ENCODE results near the gene NBAS. TPM values are rescaled to one million over a fixed set of nuclear protein-coding genes. Genes with fewer than 3 reads are reported as not detected.

Gene NBAS
- total and polyA plus RNA-seq, 2 of the 13 experiments (the other 11 are each of a cell fraction or from before 2014, with no cell fraction given): 33.6 to 58.7 TPM

DNA sequence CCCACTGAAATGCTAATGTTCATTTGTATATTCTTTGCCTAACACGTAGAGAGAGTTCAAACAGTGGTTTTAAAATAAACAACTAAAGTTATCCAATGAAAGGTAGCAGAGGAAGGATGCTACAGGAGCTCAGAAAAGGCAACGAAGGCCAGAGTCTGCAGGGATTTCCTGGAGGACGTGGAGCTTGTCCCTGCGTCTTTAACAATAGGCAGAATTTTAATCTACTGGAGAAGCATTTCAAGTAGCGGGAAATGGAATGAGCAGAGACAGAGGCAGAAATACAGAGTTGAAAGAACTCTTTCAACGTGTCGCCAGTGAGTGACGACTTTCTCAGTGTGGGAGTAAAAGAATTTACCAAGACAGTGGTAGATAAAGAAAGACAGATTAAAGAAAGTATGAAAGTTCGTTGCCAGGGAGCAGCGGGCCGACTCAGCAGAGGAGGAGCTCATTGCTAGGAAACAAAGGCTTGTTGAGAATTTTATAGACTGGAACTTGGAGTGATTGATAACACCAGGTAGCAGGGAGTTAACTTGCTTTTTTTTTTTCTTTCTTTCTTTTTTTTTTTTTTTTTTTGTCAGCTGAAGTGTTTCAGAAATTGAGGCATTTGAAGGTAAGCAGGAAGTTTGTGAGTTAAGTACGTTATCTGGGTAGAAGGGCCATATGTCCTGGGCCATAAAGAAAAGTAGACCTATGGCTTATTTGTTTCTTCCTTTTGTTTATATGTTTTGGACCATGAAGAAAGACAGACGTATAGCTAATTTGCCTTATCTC, 625 bp upstream of the NBAS start (continued):
- TF ChIP-seq, protein P1, sequence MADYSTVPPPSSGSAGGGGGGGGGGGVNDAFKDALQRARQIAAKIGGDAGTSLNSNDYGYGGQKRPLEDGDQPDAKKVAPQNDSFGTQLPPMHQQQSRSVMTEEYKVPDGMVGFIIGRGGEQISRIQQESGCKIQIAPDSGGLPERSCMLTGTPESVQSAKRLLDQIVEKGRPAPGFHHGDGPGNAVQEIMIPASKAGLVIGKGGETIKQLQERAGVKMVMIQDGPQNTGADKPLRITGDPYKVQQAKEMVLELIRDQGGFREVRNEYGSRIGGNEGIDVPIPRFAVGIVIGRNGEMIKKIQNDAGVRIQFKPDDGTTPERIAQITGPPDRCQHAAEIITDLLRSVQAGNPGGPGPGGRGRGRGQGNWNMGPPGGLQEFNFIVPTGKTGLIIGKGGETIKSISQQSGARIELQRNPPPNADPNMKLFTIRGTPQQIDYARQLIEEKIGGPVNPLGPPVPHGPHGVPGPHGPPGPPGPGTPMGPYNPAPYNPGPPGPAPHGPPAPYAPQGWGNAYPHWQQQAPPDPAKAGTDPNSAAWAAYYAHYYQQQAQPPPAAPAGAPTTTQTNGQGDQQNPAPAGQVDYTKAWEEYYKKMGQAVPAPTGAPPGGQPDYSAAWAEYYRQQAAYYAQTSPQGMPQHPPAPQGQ (CRISPR knock-in tag; IDR thresholded peaks at IDR 0.05; ENCODE audit: borderline replicate concordance): no peak
- TF ChIP-seq CC2D1A (CRISPR knock-in tag; IDR thresholded peaks at IDR 0.05): no peak
- TF ChIP-seq, protein P2, sequence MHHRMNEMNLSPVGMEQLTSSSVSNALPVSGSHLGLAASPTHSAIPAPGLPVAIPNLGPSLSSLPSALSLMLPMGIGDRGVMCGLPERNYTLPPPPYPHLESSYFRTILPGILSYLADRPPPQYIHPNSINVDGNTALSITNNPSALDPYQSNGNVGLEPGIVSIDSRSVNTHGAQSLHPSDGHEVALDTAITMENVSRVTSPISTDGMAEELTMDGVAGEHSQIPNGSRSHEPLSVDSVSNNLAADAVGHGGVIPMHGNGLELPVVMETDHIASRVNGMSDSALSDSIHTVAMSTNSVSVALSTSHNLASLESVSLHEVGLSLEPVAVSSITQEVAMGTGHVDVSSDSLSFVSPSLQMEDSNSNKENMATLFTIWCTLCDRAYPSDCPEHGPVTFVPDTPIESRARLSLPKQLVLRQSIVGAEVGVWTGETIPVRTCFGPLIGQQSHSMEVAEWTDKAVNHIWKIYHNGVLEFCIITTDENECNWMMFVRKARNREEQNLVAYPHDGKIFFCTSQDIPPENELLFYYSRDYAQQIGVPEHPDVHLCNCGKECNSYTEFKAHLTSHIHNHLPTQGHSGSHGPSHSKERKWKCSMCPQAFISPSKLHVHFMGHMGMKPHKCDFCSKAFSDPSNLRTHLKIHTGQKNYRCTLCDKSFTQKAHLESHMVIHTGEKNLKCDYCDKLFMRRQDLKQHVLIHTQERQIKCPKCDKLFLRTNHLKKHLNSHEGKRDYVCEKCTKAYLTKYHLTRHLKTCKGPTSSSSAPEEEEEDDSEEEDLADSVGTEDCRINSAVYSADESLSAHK (CRISPR knock-in tag; IDR thresholded peaks at IDR 0.05; ENCODE audit: borderline replicate concordance): no peak
- TF ChIP-seq SP140L (CRISPR knock-in tag; IDR thresholded peaks at IDR 0.05; ENCODE audit: borderline replicate concordance): peak; percentile 21; the same call in 1 of the 2 replicates
- TF ChIP-seq SYNCRIP (IDR thresholded peaks at IDR 0.05; ENCODE audit: insufficient read depth, low read depth, low read length): no peak
- TF ChIP-seq SRY (CRISPR knock-in tag; IDR thresholded peaks at IDR 0.05): no peak
- TF ChIP-seq, protein P3, sequence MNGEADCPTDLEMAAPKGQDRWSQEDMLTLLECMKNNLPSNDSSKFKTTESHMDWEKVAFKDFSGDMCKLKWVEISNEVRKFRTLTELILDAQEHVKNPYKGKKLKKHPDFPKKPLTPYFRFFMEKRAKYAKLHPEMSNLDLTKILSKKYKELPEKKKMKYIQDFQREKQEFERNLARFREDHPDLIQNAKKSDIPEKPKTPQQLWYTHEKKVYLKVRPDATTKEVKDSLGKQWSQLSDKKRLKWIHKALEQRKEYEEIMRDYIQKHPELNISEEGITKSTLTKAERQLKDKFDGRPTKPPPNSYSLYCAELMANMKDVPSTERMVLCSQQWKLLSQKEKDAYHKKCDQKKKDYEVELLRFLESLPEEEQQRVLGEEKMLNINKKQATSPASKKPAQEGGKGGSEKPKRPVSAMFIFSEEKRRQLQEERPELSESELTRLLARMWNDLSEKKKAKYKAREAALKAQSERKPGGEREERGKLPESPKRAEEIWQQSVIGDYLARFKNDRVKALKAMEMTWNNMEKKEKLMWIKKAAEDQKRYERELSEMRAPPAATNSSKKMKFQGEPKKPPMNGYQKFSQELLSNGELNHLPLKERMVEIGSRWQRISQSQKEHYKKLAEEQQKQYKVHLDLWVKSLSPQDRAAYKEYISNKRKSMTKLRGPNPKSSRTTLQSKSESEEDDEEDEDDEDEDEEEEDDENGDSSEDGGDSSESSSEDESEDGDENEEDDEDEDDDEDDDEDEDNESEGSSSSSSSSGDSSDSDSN (CRISPR knock-in tag; IDR thresholded peaks at IDR 0.05): no peak
- TF ChIP-seq ZNF564 (CRISPR knock-in tag; IDR thresholded peaks at IDR 0.05): no peak
- TF ChIP-seq ZNF350 (CRISPR knock-in tag; IDR thresholded peaks at IDR 0.05; ENCODE audit: borderline replicate concordance, low read depth): no peak
- no peak for TF ChIP-seq NFE2 (CRISPR knock-in tag; IDR thresholded peaks at IDR 0.05)
- TF ChIP-seq, protein P4, sequence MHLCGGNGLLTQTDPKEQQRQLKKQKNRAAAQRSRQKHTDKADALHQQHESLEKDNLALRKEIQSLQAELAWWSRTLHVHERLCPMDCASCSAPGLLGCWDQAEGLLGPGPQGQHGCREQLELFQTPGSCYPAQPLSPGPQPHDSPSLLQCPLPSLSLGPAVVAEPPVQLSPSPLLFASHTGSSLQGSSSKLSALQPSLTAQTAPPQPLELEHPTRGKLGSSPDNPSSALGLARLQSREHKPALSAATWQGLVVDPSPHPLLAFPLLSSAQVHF (CRISPR knock-in tag; IDR thresholded peaks at IDR 0.05): 0 out of 2 replicates have a peak, but pooled peaks have one; percentile 58
- TF ChIP-seq SMARCE1 (IDR thresholded peaks at IDR 0.05; ENCODE audit: borderline replicate concordance): no peak
- TF ChIP-seq ZNF124 (CRISPR knock-in tag; IDR thresholded peaks at IDR 0.05): peak; percentile 18
- 0 out of 2 replicates have a peak, but pooled peaks have one; percentile 16 for TF ChIP-seq NPAS2 (CRISPR knock-in tag; IDR thresholded peaks at IDR 0.05; ENCODE audit: borderline replicate concordance)
- no peak for TF ChIP-seq ZNF567 (CRISPR knock-in tag; IDR thresholded peaks at IDR 0.05; ENCODE audit: borderline replicate concordance)
- TF ChIP-seq NONO (IDR thresholded peaks at IDR 0.05): no peak
- 0 out of 2 replicates have a peak, but pooled peaks have one; percentile 7 for TF ChIP-seq NONO (CRISPR knock-in tag; conservative IDR thresholded peaks at IDR 0.05)

Data from HepG2 (cell line).